Suprapubic skin (tissue), 4 donors: Measurements from ENCODE around the gene SMG5.

Source experiments
- EP300 ChIP-seq: sonication (generic); formaldehyde crosslinking; IDR thresholded peaks from one replicate; pipeline ENCODE4 v1.6.1; 2017; ENCODE audit warnings: antibody characterized with exemption
- POLR2A ChIP-seq, 2 donors: fragments of 450-650 bp; IDR thresholded peaks; one replicate each; pipeline ENCODE4 v1.6.1; 2017; ENCODE audit warnings: antibody characterized with exemption in 2 of 2, mild to moderate bottlenecking in 2 of 2, moderate library complexity in 2 of 2
- POLR2AphosphoS5 ChIP-seq, 3 donors: sonication (generic); formaldehyde crosslinking; IDR thresholded peaks; one replicate each; pipeline ENCODE4 v1.6.1; 2017; ENCODE audit warnings: antibody characterized with exemption in 3 of 3
- TF ChIP-seq, protein P1 (sequence below), 2 donors: fragments of 200-600 bp in 1 of 2; fragments of 450-650 bp in 1 of 2; sonication (generic) in 1 of 2; IDR thresholded peaks; one replicate each; pipeline ENCODE4 v1.5.1; 2016 to 2019; ENCODE audit warnings: antibody characterized with exemption in 2 of 2, mild to moderate bottlenecking in 1 of 2, moderate library complexity in 1 of 2

DNA sequence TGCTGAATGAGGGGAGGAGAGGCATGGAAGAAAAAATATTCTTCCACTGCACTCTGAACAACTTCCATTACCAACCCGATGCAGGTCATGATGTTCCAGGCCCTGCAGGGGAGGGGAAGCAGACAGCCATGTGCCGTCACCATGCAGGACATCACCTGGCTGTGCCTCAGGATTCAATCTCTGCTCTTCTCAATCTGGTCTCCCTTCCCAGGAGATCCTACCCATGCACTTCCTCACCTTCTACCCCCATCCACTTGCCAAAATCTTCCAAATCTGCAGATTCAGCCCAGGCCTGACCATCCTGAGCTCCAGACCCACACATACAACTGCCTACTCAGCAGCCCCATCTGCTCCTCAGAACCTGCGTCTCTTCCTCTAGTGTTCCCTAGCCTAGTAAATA, 29.0 kb downstream of the SMG5 start:
- TF ChIP-seq POLR2AphosphoS5 (IDR thresholded peaks at IDR 0.05): no peak
- TF ChIP-seq, protein P1, sequence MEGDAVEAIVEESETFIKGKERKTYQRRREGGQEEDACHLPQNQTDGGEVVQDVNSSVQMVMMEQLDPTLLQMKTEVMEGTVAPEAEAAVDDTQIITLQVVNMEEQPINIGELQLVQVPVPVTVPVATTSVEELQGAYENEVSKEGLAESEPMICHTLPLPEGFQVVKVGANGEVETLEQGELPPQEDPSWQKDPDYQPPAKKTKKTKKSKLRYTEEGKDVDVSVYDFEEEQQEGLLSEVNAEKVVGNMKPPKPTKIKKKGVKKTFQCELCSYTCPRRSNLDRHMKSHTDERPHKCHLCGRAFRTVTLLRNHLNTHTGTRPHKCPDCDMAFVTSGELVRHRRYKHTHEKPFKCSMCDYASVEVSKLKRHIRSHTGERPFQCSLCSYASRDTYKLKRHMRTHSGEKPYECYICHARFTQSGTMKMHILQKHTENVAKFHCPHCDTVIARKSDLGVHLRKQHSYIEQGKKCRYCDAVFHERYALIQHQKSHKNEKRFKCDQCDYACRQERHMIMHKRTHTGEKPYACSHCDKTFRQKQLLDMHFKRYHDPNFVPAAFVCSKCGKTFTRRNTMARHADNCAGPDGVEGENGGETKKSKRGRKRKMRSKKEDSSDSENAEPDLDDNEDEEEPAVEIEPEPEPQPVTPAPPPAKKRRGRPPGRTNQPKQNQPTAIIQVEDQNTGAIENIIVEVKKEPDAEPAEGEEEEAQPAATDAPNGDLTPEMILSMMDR (IDR thresholded peaks at IDR 0.05): no peak
- no peak for TF ChIP-seq POLR2A (IDR thresholded peaks at IDR 0.05)
- no peak for TF ChIP-seq EP300
